GM18498 (cell line): Measurements from ENCODE around the gene TBC1D24.
"Not testable (repeated sequence)": the region's sequence is repeated elsewhere in the genome, so short reads cannot be mapped to it uniquely, and the experiment has no call there.

Experiments
- ATAC-seq: cut with Tn5 transposase; IDR thresholded peaks from one replicate; pipeline ENCODE4 v1.9.1; 2021; ENCODE audit warnings: mild to moderate bottlenecking, moderate library complexity; ENCODE audit not compliant: unreplicated experiment

The TBC1D24 gene

GRCh38 chr16:2554709-2555425 is 79.9 kb downstream of the TBC1D24 start:
- not testable (repeated sequence) for ATAC-seq
